ENCODE results near the gene RAB34. TPM values are rescaled to one million over a fixed set of nuclear protein-coding genes. Genes with fewer than 3 reads are reported as not detected.

Gene RAB34
- polyA plus RNA-seq, 3 donors: 66.7 to 93.3 (median 79.1) TPM

GRCh38 chr17:28720247-28720996 is 2.8 kb upstream of the RAB34 start:
- no peak for DNase-seq
- Histone ChIP-seq H3K9me3 (replicated peaks in 1 of 2; ENCODE audit: control insufficient read depth in 1 of 2, insufficient read depth in 1 of 2, low read length in 2 of 2) (no peaks in the 10 kb centered on the region), H3K79me2 (ENCODE audit: insufficient read depth, low read length) (peaks cover 35% of the 10 kb centered on the region), H3K4me2 (replicated peaks; ENCODE audit: extremely low read depth, low read length, poor library complexity, severe bottlenecking) (peak overlapping the region; percentile 91), H3K4me1 (ENCODE audit: control insufficient read depth in 1 of 2, insufficient read depth in 2 of 2, low read length in 2 of 2) (peaks cover 53 to 67% of the 10 kb centered on the region in 2 donors), H3K4me3 (replicated peaks in 1 of 3; ENCODE audit: low read depth in 2 of 3, low read length in 3 of 3) (peak overlapping the region; percentile 69 to 95 (median 88)), H3K27me3 (ENCODE audit: control insufficient read depth in 2 of 2, insufficient read depth in 2 of 2, low read length in 2 of 2) (no peaks in the 10 kb centered on the region), H3K9ac (ENCODE audit: insufficient read depth, low read length, poor library complexity, severe bottlenecking) (peak overlapping the region; percentile 88), H2AFZ (ENCODE audit: insufficient read depth, low read depth, low read length, poor library complexity, severe bottlenecking) (peak overlapping the region; percentile 77), H3K36me3 (replicated peaks in 1 of 2; ENCODE audit: control insufficient read depth in 1 of 2, insufficient read depth in 2 of 2, low read length in 2 of 2) (peaks cover 35 to 45% of the 10 kb centered on the region in 2 donors), H3K27ac (ENCODE audit: low read depth in 1 of 2, low read length in 2 of 2) (peak overlapping the region; percentile 83 to 88), H4K20me1 (ENCODE audit: insufficient read depth, low read length) (peaks cover 55% of the 10 kb centered on the region)
- Mint-ChIP-seq H3K36me3 (peaks cover 37 to 50% of the 10 kb centered on the region in 2 donors), H3K9me3 (peaks cover 0 to 2% (median 0%) of the 10 kb centered on the region in 7 donors), H3K27ac (peak overlapping the region; percentile 91 to 98 (median 94)), H3K27me3 (ENCODE audit: low read depth in 3 of 3) (peaks cover 2 to 8% (median 8%) of the 10 kb centered on the region in 3 donors), H3K4me3 (peak overlapping the region; percentile 92 to 95), H3K4me1 (peaks cover 49% of the 10 kb centered on the region)
- under 1% methylated on average over 11 of the region's 30 CpGs for WGBS (ENCODE audit: insufficient coverage)
- TF ChIP-seq CTCF (IDR thresholded peaks at IDR 0.05): peak; percentile 12
- intact Hi-C loops (cut with micrococcal nuclease): no loop called here

GRCh38 chr17:28719021-28719433 is 1.4 kb upstream of the RAB34 start:
- H3K4me3 ChIP-seq (replicated peaks in 1 of 3; ENCODE audit: low read depth in 2 of 3, low read length in 3 of 3): peak overlapping the region; percentile 69 to 95 (median 88)
- no peaks in the 10 kb centered on the region for H3K9me3 ChIP-seq (replicated peaks in 1 of 2; ENCODE audit: control insufficient read depth in 1 of 2, insufficient read depth in 1 of 2, low read length in 2 of 2)
- H4K20me1 ChIP-seq (ENCODE audit: insufficient read depth, low read length): peaks cover 41% of the 10 kb centered on the region
- peak overlapping the region; percentile 91 for H3K4me2 ChIP-seq (replicated peaks; ENCODE audit: extremely low read depth, low read length, poor library complexity, severe bottlenecking)
- no peak for DNase-seq
- Mint-ChIP-seq H3K9me3 (no peaks in the 10 kb centered on the region), H3K27me3 (ENCODE audit: low read depth in 3 of 3) (peaks cover 0 to 5% (median 2%) of the 10 kb centered on the region in 3 donors), H3K4me3 (peak overlapping the region; percentile 92 to 95), H3K36me3 (peaks cover 36 to 55% of the 10 kb centered on the region in 2 donors), H3K27ac (peak overlapping the region; percentile 91 to 98 (median 94)), H3K4me1 (peaks cover 36% of the 10 kb centered on the region)
- H3K36me3 ChIP-seq (replicated peaks in 1 of 2; ENCODE audit: control insufficient read depth in 1 of 2, insufficient read depth in 2 of 2, low read length in 2 of 2): peaks cover 31 to 50% of the 10 kb centered on the region in 2 donors
- 28% methylated on average over 10 of the region's 18 CpGs for WGBS (ENCODE audit: insufficient coverage)
- H3K4me1 ChIP-seq (ENCODE audit: control insufficient read depth in 1 of 2, insufficient read depth in 2 of 2, low read length in 2 of 2): peaks cover 45 to 56% of the 10 kb centered on the region in 2 donors
- H3K27me3 ChIP-seq (ENCODE audit: control insufficient read depth in 2 of 2, insufficient read depth in 2 of 2, low read length in 2 of 2): no peaks in the 10 kb centered on the region
- peaks cover 35% of the 10 kb centered on the region for H3K79me2 ChIP-seq (ENCODE audit: insufficient read depth, low read length)
- peak overlapping the region; percentile 88 for H3K9ac ChIP-seq (ENCODE audit: insufficient read depth, low read length, poor library complexity, severe bottlenecking)
- H2AFZ ChIP-seq (ENCODE audit: insufficient read depth, low read depth, low read length, poor library complexity, severe bottlenecking): peak overlapping the region; percentile 77
- intact Hi-C loops (cut with micrococcal nuclease): loop anchor here (2.0 to 10.0 kb wide), 5 partner anchors 57 to 234 kb away; partner anchors contain the start of genes BLTP2 (in 2 of the 2), FLOT2 (in 1 of the 2), SDF2 (in 1 of the 2) and SUPT6H (in 1 of the 2)
- H3K27ac ChIP-seq (ENCODE audit: low read depth in 1 of 2, low read length in 2 of 2): peak overlapping the region; percentile 83 to 88
- no peak for TF ChIP-seq CTCF (IDR thresholded peaks at IDR 0.05)
